Measurements from ENCODE around the gene JAKMIP3.

JAKMIP3 gene

GRCh38 chr10:132110111-132110521 lies 44.4 kb downstream of the JAKMIP3 start:
- no peak for DNase-seq (ENCODE audit: low read depth in 3 of 3)

DNA sequence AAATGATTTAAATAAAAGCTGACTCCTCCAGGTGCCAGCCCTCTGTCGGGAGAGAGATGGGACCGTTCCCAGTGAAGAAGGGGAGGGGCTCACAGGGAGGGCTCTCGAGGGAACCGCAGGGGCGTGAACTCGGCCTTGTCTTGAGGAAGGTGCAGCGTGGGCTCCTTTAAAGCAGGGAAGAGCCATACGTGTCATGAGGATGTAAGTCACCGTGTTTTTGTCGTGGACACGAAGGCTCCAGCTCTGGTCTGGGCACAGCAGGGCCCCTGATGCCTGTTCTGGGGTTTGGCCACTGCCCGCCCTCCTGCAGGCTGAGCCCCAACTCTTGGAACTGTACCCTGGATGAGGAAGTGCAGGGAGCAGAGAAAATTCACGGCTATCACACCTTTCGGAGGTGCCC lies 45.0 kb downstream of the JAKMIP3 start:
- no peak for DNase-seq (ENCODE audit: low read depth in 3 of 3)

DNA sequence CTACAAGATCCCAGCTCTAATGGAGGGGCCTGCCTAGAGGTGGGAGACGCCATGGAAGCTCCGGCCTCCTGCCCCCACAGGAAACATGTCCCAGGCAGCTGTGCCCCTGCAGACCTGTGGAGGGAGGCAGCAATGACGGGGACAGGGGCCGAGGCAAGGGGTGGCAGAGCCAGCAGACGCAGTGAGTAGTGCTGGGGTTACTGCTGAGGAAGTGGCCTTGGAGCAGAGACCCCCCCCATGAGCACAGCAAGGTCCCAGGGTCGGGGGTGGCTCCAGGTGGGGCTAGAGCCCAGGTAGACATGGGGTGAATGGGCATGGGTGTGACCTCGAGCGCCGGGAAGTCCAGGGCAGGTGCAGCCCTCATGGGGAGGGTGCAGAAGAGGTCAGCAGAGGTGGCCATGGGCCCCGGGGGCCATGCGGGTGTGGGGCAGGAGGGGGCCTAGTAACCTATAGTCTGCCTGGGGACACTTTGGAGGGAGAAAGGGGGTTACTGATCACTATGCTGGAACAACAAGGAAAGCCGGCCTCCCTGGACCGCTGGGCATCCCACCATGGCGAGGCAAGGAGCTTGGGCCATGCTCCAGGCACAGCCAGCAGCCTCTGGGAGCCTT lies 45.5 kb downstream of the JAKMIP3 start:
- no peak for DNase-seq (ENCODE audit: low read depth in 3 of 3)

- DNase-seq (ENCODE audit: low read depth in 3 of 3): no peak
Observed at GRCh38 chr10:132111871-132112341, 46.2 kb downstream of the JAKMIP3 start.

GRCh38 chr10:132112611-132113010 lies 46.9 kb downstream of the JAKMIP3 start:
- DNase-seq (ENCODE audit: low read depth in 3 of 3): no peak

GRCh38 chr10:132113206-132113605 lies 47.5 kb downstream of the JAKMIP3 start:
- no peak for DNase-seq (ENCODE audit: low read depth in 3 of 3)

GRCh38 chr10:132113766-132114365 lies 48.1 kb downstream of the JAKMIP3 start:
- DNase-seq (ENCODE audit: low read depth in 3 of 3): no peak

- DNase-seq (ENCODE audit: low read depth in 3 of 3): no peak
Observed at GRCh38 chr10:132114953-132115520, 49.3 kb downstream of the JAKMIP3 start.

Measured in stimulated activated CD4-positive, alpha-beta T cell treated with anti-CD3 and anti-CD28 coated beads, TNF-alpha, amount 100 ng/mL, for 48 hours (primary cell).